Uterus (tissue), 4 donors: ENCODE measurements around the gene RFK. TPM values are rescaled to one million over a fixed set of nuclear protein-coding genes. Genes with fewer than 3 reads are reported as not detected.

Source experiments
- DNase-seq, 2 donors: peaks; one replicate each; pipeline ENCODE4 v3.0.0-alpha.2; 2019 to 2020
- H3K27ac ChIP-seq, 2 donors: fragments of 200-600 bp; sonication (generic); 1 replicate in 1 of 2; 2 replicates in 1 of 2; pipeline ENCODE4 v1.5.1; 2016 to 2018
- H3K27me3 ChIP-seq, 2 donors: fragments of 200-600 bp; sonication (generic); one replicate each; pipeline ENCODE4 v1.5.1; 2018 to 2019; ENCODE audit warnings: control low read depth in 1 of 2
- H3K36me3 ChIP-seq, 2 donors: fragments of 200-600 bp; sonication (generic); one replicate each; pipeline ENCODE4 v1.5.1; 2019; ENCODE audit warnings: control low read depth in 1 of 2
- H3K4me1 ChIP-seq, 2 donors: fragments of 200-600 bp; sonication (generic); one replicate each; pipeline ENCODE4 v1.5.1; 2018 to 2019; ENCODE audit warnings: control low read depth in 1 of 2
- H3K4me3 ChIP-seq, 2 donors: fragments of 200-600 bp; sonication (generic); 1 replicate in 1 of 2; 2 replicates in 1 of 2; pipeline ENCODE4 v1.5.1; 2018 to 2019; ENCODE audit warnings: mild to moderate bottlenecking in 1 of 2
- H3K9me3 ChIP-seq, 2 donors: fragments of 200-600 bp; sonication (generic); one replicate each; pipeline ENCODE4 v1.5.1; 2019; ENCODE audit warnings: control low read depth in 1 of 2
- POLR2A ChIP-seq, 2 donors: fragments of 450-650 bp; IDR thresholded peaks; one replicate each; pipeline ENCODE4 v1.6.1; 2016; ENCODE audit warnings: antibody characterized with exemption in 2 of 2, mild to moderate bottlenecking in 1 of 2, moderate library complexity in 1 of 2
- intact Hi-C: fragments of 100-400 bp; cut with DNase I; formaldehyde crosslinking; loops from one replicate; pipeline ENCODE4 v1.15.1; 2023; ENCODE audit warnings: low total_unique reads
- total RNA-seq, 4 donors: library from RNA; depleted of rRNA in 3 of 4; stranded (reverse); fragments of >200 nt in 3 of 4; gene quantifications; one replicate each; pipeline versions ENCODE4 v1.1.0 to v1.2.4, GENCODE V29; 2014 to 2023
- TF ChIP-seq, protein P1 (sequence below), 4 experiments: fragments of 200-600 bp in 2 of 4; fragments of 450-650 bp in 2 of 4; sonication (generic) in 2 of 4; IDR thresholded peaks; one replicate each; pipeline ENCODE4 v1.5.1; 2016 to 2019; ENCODE audit warnings: antibody characterized with exemption in 4 of 4, mild to moderate bottlenecking in 2 of 4, moderate library complexity in 1 of 4
- donor health status: DM: yes; HTN: yes; CAD: no.

RFK gene
- total RNA-seq, 4 donors from 2014 or later, result 15.6 to 31.0 (median 19.2) TPM

DNA sequence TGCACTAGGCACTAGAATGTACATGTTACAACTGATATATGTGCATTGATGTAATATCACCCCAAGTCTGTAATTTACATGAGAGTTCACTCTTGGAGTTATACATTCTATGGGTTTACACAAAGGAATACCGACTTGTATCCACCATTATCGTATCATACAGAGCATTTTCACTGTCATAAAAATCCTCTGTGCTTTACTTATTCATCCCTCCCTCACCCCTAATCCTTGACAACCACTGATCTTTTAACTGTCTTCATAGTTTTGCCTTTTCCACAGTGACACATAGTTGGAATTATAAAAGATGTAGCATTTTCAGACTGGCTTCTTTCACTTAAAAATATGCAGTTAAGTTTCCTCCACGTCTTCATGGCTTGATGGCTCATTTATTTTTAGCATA, 11.1 kb upstream of the RFK start:
- Histone ChIP-seq H3K27ac (no peak overlapping the region), H3K27me3 (no peaks in the 10 kb centered on the region), H3K9me3 (no peaks in the 10 kb centered on the region), H3K4me1 (no peaks in the 10 kb centered on the region), H3K36me3 (no peaks in the 10 kb centered on the region), H3K4me3 (no peak overlapping the region)
- intact Hi-C loops, result no loop called here
- no peak for DNase-seq
- TF ChIP-seq POLR2A (IDR thresholded peaks at IDR 0.05), result no peak
- TF ChIP-seq, protein P1, sequence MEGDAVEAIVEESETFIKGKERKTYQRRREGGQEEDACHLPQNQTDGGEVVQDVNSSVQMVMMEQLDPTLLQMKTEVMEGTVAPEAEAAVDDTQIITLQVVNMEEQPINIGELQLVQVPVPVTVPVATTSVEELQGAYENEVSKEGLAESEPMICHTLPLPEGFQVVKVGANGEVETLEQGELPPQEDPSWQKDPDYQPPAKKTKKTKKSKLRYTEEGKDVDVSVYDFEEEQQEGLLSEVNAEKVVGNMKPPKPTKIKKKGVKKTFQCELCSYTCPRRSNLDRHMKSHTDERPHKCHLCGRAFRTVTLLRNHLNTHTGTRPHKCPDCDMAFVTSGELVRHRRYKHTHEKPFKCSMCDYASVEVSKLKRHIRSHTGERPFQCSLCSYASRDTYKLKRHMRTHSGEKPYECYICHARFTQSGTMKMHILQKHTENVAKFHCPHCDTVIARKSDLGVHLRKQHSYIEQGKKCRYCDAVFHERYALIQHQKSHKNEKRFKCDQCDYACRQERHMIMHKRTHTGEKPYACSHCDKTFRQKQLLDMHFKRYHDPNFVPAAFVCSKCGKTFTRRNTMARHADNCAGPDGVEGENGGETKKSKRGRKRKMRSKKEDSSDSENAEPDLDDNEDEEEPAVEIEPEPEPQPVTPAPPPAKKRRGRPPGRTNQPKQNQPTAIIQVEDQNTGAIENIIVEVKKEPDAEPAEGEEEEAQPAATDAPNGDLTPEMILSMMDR (IDR thresholded peaks at IDR 0.05), result no peak

DNA sequence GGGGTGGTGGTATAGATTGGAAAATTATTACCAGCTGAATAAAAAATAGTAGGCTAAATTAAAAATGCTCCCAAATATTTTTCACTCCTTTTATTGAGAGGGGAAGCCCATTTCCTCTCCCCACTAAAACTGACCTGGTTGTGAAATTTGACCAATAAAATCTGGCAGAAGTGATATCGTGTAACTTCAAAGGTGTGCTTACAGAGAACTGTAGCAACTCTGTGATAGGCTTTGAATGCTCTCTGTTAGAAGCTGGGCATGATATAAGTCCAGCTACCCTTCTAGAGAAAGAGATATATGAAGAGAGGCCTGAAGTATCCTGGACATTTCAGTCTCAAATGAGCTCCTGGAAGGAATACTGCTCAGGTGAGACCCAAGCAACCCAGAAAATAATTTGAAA, 10.2 kb upstream of the RFK start:
- Histone ChIP-seq H3K4me1 (no peaks in the 10 kb centered on the region), H3K4me3 (no peak overlapping the region), H3K36me3 (no peaks in the 10 kb centered on the region), H3K27me3 (no peaks in the 10 kb centered on the region), H3K9me3 (no peaks in the 10 kb centered on the region), H3K27ac (no peak overlapping the region)
- no peak for DNase-seq
- intact Hi-C loops, result no loop called here
- no peak for TF ChIP-seq POLR2A (IDR thresholded peaks at IDR 0.05)
- TF ChIP-seq, protein P1 (IDR thresholded peaks at IDR 0.05), result no peak

DNA sequence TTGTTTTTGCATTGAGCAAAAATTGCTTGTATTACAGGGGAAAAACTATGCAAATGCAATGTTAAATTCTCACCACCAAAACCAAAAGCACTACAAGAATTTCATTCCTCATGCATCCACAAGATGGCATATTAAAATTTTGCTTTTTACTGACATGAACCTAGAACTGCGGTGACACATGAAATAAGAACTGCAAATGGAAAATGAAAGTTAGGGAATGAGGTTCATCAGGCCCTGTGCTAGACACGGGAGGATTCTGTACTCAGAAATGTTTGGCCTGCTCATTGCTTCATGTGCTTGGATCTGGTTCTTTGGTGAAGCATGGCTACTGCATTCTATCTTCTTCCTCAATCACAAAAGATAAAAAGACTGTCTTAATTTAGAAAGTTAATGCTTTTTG, 9.1 kb upstream of the RFK start:
- intact Hi-C loops, result no loop called here
- Histone ChIP-seq H3K4me1 (no peaks in the 10 kb centered on the region), H3K9me3 (no peaks in the 10 kb centered on the region), H3K27me3 (no peaks in the 10 kb centered on the region), H3K27ac (peak overlapping the region; percentile 25 to 64), H3K4me3 (no peak overlapping the region), H3K36me3 (no peaks in the 10 kb centered on the region)
- DNase-seq, result no peak
- TF ChIP-seq, protein P1 (IDR thresholded peaks at IDR 0.05), result peak; percentile 43 to 71 (median 64)
- TF ChIP-seq POLR2A (IDR thresholded peaks at IDR 0.05), result no peak

DNA sequence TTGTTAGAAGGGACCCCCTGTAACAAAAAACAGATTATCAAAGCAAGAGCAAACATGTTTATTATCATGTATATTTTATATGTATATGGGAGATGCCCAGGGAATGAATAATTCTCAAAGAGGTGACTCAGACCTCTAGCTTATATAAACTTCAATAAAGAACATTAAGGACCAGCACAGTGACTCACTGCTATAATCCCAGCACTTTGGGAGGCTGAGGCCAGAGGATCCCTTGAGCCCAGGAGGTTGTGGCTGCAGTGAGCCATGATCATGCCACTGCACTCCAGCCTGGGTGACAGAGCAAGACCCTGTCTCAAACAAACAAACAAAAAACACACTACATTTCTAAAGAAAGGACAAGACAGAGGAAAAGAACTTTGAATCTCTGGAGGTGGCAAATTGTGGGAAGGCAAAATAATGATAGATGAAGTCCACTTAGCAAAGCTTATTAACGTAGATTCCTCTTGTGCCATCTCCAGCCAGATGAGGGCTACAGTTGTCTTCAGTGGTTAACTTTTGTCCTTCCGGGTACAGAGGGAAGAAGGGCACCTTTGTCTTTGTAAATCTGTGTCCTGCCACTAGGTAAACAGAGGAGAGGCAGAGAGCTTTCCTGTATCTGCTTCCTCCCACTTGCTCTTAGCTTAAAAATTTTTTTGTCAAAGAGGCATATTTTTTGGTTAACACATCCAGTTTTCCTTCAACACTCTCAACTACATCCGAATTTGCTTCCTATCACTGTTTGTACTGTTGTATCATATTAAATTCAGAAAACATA, 7.5 kb upstream of the RFK start:
- intact Hi-C loops, result no loop called here
- no peaks in the 10 kb centered on the region for H3K9me3 ChIP-seq
- H3K27ac ChIP-seq, result no peak overlapping the region
- TF ChIP-seq, protein P1 (IDR thresholded peaks at IDR 0.05), result no peak
- TF ChIP-seq POLR2A (IDR thresholded peaks at IDR 0.05), result no peak
- no peak for DNase-seq
- H3K4me3 ChIP-seq, result no peak overlapping the region
- H3K4me1 ChIP-seq, result no peaks in the 10 kb centered on the region
- no peaks in the 10 kb centered on the region for H3K27me3 ChIP-seq
- H3K36me3 ChIP-seq, result no peaks in the 10 kb centered on the region

DNA sequence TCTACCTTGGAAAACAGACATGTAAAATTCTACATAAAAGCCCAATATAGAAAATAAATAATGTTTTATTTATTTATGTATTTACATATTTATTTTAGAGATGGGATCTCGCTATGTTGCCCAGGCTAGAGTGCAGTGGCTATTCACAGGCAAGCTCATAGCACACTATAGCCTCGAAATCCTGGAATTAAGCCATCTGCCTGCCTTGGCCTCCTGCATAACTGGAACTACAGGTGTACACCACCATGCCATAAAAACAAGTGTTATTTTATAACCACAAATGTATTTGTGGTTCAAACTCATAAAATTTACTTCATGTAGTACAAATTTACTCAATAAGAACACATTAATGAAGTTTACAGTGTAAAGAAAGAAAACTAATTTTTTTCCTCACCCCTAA, 7.0 kb upstream of the RFK start:
- no peak overlapping the region for H3K4me3 ChIP-seq
- H3K4me1 ChIP-seq, result no peaks in the 10 kb centered on the region
- intact Hi-C loops, result no loop called here
- DNase-seq, result no peak
- H3K9me3 ChIP-seq, result no peaks in the 10 kb centered on the region
- no peaks in the 10 kb centered on the region for H3K27me3 ChIP-seq
- H3K36me3 ChIP-seq, result no peaks in the 10 kb centered on the region
- no peak overlapping the region for H3K27ac ChIP-seq
- TF ChIP-seq, protein P1 (IDR thresholded peaks at IDR 0.05), result no peak
- TF ChIP-seq POLR2A (IDR thresholded peaks at IDR 0.05), result no peak
